Measurements from ENCODE around the gene TFPT.

DNA sequence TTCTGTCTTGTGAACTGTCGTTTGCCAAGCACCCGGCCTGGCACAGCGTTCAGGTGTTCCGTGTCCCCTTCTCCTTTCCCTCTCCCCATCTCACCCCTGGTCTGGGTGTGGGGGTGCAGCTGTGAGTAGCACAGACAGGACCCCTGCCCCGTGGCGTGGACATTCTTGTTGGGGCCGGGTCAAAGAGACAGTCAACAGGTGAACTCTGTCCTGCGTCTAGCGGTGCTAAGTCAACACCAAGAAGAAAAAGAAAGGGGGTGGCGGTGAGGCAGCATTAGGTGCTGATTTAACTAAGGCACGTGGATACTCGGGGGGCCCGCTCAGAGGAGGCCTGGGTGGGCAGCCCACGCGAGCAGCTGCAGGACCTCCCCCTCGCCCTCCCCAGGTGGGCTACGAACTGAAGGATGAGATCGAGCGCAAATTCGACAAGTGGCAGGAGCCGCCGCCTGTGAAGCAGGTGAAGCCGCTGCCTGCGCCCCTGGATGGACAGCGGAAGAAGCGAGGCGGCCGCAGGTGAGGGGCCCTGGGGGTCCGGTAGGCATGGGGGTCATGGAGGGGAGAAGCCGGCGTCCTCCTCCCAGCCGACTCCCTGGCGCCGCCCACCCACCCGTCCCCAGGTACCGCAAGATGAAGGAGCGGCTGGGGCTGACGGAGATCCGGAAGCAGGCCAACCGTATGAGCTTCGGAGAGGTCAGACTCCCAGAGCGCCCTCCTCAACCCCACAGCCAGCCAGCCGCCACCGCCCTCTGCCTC lies 12.4 kb upstream of the TFPT start:
- TF ChIP-seq, protein P1, sequence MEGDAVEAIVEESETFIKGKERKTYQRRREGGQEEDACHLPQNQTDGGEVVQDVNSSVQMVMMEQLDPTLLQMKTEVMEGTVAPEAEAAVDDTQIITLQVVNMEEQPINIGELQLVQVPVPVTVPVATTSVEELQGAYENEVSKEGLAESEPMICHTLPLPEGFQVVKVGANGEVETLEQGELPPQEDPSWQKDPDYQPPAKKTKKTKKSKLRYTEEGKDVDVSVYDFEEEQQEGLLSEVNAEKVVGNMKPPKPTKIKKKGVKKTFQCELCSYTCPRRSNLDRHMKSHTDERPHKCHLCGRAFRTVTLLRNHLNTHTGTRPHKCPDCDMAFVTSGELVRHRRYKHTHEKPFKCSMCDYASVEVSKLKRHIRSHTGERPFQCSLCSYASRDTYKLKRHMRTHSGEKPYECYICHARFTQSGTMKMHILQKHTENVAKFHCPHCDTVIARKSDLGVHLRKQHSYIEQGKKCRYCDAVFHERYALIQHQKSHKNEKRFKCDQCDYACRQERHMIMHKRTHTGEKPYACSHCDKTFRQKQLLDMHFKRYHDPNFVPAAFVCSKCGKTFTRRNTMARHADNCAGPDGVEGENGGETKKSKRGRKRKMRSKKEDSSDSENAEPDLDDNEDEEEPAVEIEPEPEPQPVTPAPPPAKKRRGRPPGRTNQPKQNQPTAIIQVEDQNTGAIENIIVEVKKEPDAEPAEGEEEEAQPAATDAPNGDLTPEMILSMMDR (conservative IDR thresholded peaks at IDR 0.05; ENCODE audit: low read depth, low read length), result no peak
- TF ChIP-seq RAD21 (IDR thresholded peaks at IDR 0.05; ENCODE audit: low read length) (no peak), FOS (IDR thresholded peaks at IDR 0.05; ENCODE audit: low read depth, low read length) (no peak), MAZ (IDR thresholded peaks at IDR 0.05; ENCODE audit: borderline replicate concordance, low read depth, low read length) (no peak), POLR2A (IDR thresholded peaks at IDR 0.05; ENCODE audit: low read depth, low read length) (no peak), CEBPB (IDR thresholded peaks at IDR 0.05; ENCODE audit: low read depth, low read length) (no peak), RCOR1 (IDR thresholded peaks at IDR 0.05; ENCODE audit: insufficient replicate concordance, low read length) (no peak), MAFK (IDR thresholded peaks at IDR 0.05; ENCODE audit: low read depth, low read length) (no peak), CHD1 (IDR thresholded peaks at IDR 0.05; ENCODE audit: low read depth, low read length) (no peak), BHLHE40 (IDR thresholded peaks at IDR 0.05; ENCODE audit: low read depth, low read length) (no peak)
- TF ChIP-seq, protein P2, sequence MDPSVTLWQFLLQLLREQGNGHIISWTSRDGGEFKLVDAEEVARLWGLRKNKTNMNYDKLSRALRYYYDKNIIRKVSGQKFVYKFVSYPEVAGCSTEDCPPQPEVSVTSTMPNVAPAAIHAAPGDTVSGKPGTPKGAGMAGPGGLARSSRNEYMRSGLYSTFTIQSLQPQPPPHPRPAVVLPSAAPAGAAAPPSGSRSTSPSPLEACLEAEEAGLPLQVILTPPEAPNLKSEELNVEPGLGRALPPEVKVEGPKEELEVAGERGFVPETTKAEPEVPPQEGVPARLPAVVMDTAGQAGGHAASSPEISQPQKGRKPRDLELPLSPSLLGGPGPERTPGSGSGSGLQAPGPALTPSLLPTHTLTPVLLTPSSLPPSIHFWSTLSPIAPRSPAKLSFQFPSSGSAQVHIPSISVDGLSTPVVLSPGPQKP (IDR thresholded peaks at IDR 0.05; ENCODE audit: borderline replicate concordance, low read depth, low read length), result no peak
- TF ChIP-seq, protein P3, sequence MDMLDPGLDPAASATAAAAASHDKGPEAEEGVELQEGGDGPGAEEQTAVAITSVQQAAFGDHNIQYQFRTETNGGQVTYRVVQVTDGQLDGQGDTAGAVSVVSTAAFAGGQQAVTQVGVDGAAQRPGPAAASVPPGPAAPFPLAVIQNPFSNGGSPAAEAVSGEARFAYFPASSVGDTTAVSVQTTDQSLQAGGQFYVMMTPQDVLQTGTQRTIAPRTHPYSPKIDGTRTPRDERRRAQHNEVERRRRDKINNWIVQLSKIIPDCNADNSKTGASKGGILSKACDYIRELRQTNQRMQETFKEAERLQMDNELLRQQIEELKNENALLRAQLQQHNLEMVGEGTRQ (IDR thresholded peaks at IDR 0.05; ENCODE audit: low read depth, low read length), result no peak

All from IMR-90 (cell line).